Islet precursor cell (in vitro differentiated cells): ENCODE data around the gene ADSS1.
A peak's percentile ranks its signal among the peaks of the same experiment; 100 is the strongest.

Experiments used
- DNase-seq: peaks from one replicate; pipeline ENCODE4 v3.0.0-alpha.2; 2018

ADSS1 gene

GRCh38 chr14:104700225-104700651 is 23.8 kb upstream of the ADSS1 start:
- no peak for DNase-seq

GRCh38 chr14:104700747-104701217 is 23.2 kb upstream of the ADSS1 start:
- DNase-seq, result no peak

GRCh38 chr14:104701383-104702076 is 22.5 kb upstream of the ADSS1 start:
- no peak for DNase-seq

DNA sequence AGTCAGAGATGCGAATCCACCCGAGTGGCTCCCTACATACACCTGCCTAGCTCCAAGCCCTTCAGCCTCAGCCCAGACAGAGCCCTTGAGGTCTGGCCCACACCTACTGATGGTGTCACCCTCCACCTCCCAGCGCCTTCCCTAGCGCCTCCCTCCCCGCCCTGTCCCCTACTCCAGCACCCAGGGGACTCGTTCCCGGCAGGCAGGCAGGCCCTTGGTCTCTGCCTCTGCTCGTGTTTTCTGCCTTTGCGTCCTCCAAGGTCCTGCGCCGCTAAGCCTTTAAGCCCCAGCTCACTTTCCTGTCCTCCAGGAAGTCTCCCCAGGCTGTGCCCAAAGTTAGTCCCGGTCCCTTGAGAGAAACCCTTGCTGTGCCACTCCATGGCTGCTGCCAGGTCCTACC is 21.9 kb upstream of the ADSS1 start:
- DNase-seq, result no peak

DNA sequence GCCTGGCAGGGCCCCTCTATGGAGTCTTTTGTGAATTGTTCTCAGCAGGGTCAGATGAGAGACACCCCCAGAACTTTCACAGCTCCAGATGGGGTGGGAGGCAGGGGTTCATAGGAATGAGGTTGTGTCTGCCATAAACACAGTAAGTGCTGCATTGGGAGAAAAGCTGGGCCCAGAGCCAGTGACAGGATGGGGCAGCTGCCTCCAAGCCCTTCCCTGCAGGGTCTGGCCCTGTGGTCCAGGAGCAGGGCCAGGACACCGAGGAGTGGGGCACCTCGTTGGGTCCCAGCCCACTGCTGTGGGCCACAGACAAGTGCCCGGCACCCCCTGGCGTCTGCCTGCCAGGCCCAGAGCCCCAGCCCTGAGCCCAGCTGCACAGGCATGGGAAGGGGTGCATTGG is 21.4 kb upstream of the ADSS1 start:
- no peak for DNase-seq

GRCh38 chr14:104703269-104703668 is 20.8 kb upstream of the ADSS1 start:
- DNase-seq, result no peak

GRCh38 chr14:104704252-104704651 is 19.8 kb upstream of the ADSS1 start:
- DNase-seq, result no peak

DNA sequence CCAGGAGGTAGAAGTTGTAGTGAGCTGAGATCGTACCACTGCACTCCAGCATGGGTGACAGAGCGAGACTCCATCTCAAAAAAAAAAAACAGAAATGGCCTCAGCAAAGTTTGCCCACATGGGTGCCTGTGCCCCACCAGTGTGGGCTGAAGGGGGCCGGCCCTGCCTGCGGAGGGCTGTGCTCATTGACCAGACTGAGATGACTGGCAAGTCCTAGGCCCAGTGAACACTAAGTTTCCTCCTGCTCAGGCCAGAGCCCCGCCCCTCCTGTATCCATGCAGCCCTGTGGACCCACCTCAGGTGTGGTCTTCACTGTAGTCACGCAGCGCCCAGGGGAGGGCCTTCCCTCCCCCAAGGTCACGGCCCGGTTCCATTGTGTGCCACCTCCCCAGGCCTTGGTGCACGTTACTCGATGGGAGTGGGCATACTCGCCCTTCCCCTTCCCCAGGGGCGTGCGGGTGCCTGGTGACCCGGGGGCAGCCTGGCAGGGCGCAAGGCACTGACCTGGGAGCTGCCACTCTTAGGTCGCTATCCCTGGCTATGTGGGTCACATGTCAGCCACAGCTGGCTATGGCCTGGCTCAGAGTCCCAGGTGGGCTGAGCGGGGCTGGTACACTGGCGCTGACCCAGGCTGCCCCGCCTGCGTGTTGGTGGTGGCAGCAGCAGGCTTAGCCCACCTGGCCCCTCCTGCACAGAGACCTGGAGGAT is 18.5 kb upstream of the ADSS1 start:
- DNase-seq, result no peak

DNA sequence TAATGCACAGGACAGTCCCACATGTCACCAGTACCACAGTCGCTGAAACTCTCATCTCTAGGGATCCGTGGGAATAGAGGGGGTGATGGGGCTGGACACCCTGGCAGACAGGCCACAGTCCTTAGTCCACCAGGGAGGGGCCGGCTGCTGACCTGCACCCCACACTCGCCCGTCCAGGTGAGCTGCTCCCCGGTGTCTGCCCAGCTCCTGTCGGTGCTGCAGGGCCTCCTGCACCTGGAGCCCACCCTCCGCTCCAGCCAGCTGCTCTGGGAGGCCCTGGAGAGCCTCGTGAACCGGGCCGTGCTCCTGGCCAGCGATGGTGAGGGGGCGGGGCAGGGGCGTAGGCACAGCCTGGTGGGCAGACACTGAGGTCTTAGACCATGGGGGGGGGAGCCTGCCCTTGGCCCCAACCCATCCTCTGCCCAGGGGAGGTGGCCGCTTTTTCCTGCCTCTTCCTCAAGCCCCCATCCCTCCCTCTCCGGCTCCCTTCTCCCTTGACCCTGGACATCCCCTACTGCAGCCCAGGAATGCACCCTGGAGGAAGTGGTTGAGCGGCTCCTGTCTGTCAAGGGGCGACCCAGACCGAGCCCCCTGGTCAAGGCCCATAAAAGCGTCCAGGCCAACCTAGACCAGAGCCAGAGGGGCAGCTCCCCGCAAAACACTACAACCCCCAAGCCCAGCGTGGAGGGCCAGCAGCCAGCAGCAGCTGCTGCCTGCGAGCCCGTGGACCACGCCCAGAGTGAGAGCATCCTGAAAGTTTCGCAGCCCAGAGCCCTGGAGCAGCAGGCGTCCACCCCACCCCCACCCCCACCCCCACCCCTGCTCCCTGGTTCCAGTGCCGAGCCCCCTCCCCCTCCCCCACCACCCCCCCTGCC is 17.1 kb upstream of the ADSS1 start:
- no peak for DNase-seq

GRCh38 chr14:104707608-104708595 is 16.1 kb upstream of the ADSS1 start:
- DNase-seq, result no peak

- peak; percentile 86 for DNase-seq
Measured at GRCh38 chr14:104708606-104709268, 15.3 kb upstream of the ADSS1 start.

DNA sequence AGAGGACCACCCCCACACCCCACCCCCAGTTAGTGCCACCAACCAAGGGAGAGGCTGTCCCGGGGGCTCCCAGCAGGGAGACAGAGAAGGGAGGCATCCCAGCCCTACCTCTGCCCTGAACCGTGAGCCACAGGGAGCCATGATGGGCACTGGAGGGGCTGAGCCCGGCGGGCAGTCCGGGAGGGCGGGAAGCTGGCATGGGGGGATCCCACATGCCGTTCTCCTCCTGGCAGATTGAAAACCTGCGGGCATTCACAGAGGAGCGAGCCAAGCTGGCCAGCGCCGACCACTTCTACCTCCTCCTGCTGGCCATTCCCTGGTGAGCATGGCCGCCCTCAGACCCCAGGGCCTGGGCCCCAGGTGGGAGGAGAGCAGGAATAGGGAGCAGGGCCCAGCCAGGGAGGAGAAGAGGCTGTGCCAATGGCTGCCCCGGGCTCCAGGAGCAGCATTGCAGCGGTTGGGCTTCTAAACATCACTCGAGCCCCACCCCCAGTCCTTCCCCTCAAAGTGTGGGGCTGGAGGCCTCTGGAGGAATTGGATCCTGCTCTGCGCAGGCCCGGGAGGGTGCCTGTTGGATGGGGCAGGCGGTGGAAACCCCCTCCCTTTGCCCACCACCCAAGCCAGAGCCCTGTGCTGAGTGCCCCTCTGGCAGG is 14.5 kb upstream of the ADSS1 start:
- DNase-seq, result no peak

- DNase-seq, result no peak
Measured at GRCh38 chr14:104710071-104710735, 13.8 kb upstream of the ADSS1 start.

DNA sequence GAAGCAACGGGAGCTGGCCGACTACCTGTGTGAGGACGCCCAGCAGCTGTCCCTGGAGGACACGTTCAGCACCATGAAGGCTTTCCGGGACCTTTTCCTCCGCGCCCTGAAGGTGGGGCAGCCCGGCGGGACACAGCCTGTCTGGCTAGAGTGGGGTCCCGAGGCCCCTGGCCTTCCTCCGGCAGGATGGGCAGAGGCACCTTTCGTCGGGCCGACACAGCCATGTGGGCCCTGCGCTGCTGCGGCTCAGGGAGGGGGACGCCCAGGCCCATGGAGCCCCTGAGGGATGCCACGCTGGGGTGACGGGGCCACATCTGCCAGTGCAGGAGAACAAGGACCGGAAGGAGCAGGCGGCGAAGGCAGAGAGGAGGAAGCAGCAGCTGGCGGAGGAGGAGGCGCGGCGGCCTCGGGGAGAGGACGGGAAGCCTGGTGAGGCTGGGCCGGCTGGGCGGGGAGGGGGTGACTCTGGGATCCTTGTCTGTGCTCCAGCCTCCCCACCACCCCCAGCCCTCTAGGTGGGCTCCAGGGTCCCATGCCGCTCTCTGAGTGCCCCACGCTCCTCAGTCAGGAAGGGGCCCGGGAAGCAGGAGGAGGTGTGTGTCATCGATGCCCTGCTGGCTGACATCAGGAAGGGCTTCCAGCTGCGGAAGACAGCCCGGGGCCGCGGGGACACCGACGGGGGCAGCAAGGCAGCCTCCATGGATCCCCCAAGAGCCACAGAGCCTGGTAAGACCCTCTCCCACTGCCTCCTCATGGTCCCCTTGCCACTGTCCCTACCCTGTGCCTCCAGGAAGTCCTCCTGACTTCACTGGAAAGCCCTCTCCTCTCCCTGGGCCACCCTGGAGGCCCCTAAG is 10.9 kb upstream of the ADSS1 start:
- no peak for DNase-seq

GRCh38 chr14:104714066-104714465 is 10.0 kb upstream of the ADSS1 start:
- DNase-seq, result no peak

- no peak for DNase-seq
Measured at GRCh38 chr14:104714681-104715080, 9.3 kb upstream of the ADSS1 start.

- DNase-seq, result no peak
Measured at GRCh38 chr14:104715416-104715815, 8.6 kb upstream of the ADSS1 start.

DNA sequence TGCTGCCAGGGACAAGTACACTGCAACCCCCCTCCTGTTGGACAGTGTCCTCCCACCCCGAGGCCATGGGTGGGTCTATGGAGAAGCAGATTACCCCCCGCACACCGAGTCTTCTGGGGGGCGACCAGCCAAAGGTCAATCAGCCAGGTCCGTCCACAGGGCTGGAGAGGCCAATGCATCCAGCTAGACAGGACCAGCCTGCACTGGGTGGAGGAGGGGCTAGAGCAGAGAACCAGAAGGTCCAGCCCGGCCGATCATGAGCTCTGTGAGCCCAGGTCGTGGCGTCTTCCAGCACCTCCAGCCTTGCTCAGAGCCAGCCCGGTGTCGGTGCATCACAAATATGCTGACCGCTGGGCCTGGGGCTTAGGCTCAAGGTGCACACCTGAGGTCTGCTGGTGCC is 8.2 kb upstream of the ADSS1 start:
- DNase-seq, result no peak

- DNase-seq, result no peak
Measured at GRCh38 chr14:104717137-104717536, 6.9 kb upstream of the ADSS1 start.

DNA sequence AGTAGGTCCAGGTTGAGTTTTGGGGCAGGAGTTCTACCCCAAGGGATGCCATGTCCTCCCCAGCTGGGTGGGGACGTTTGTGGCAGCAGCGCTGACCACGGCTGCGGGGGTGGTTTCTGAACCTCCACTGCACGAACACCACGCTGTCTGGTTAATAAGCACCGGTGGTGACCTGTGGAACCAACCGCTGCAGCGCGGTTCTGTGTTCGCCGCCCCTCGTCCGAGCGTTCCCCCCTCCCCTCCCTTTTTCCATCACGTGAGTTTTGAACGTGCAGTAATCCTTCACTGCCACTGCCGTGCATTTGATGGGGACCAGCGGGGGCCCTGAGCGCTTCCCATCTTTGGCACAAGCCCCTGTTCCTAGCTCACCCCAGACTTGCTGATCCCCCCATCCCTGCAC is 6.4 kb upstream of the ADSS1 start:
- no peak for DNase-seq
